Tibial nerve (tissue), 4 donors: ENCODE measurements around the gene CTDSP2.

Experiments used
- EP300 ChIP-seq, 2 donors: sonication (generic); formaldehyde crosslinking; IDR thresholded peaks; one replicate each; pipeline ENCODE4 v1.6.1; 2017; ENCODE audit warnings: antibody characterized with exemption in 2 of 2, mild to moderate bottlenecking in 1 of 2
- TF ChIP-seq, protein P1 (sequence below), 5 experiments: fragments of 200-600 bp in 3 of 5; fragments of 450-650 bp in 2 of 5; sonication (generic) in 3 of 5; IDR thresholded peaks; one replicate each; pipeline ENCODE4 v1.5.1; 2016 to 2019; ENCODE audit warnings: antibody characterized with exemption in 5 of 5, mild to moderate bottlenecking in 3 of 5, moderate library complexity in 2 of 5

DNA sequence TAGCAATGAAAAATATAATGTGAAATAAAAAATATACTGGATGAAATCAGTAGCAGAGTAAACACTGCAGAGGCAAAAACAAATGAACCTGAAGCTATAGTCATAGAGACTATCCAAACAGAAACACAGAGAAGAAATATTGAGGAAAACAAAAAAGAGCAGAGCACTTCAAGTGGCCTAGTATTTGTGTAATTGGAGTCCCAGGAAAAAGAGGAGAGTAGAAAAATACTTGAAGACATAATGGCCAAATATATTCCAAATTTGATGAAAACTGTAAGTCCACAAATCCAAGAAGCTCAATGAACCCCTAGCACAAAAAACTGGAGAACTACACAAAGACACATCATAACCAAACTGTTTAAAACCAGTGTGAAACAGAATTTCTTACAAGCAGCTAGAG is 37.2 kb upstream of the CTDSP2 start:
- no peak for TF ChIP-seq EP300 (IDR thresholded peaks at IDR 0.05)
- TF ChIP-seq, protein P1, sequence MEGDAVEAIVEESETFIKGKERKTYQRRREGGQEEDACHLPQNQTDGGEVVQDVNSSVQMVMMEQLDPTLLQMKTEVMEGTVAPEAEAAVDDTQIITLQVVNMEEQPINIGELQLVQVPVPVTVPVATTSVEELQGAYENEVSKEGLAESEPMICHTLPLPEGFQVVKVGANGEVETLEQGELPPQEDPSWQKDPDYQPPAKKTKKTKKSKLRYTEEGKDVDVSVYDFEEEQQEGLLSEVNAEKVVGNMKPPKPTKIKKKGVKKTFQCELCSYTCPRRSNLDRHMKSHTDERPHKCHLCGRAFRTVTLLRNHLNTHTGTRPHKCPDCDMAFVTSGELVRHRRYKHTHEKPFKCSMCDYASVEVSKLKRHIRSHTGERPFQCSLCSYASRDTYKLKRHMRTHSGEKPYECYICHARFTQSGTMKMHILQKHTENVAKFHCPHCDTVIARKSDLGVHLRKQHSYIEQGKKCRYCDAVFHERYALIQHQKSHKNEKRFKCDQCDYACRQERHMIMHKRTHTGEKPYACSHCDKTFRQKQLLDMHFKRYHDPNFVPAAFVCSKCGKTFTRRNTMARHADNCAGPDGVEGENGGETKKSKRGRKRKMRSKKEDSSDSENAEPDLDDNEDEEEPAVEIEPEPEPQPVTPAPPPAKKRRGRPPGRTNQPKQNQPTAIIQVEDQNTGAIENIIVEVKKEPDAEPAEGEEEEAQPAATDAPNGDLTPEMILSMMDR (IDR thresholded peaks at IDR 0.05), result no peak
